Measurements from ENCODE around the gene SMG5. TPM values are rescaled to one million over a fixed set of nuclear protein-coding genes. Genes with fewer than 3 reads are reported as not detected.

SMG5 gene
- total RNA-seq, 1 donor from 2014 or later: 45.9 TPM

GRCh38 chr1:156253634-156254033 lies 29.0 kb downstream of the SMG5 start:
- DNase-seq (ENCODE audit: low spot score): no peak
- peaks cover 4% of the 10 kb centered on the region for H4K20me1 ChIP-seq (ENCODE audit: low read depth)
- TF ChIP-seq EZH2 (IDR thresholded peaks at IDR 0.05) (no peak), EZH2phosphoT487 (IDR thresholded peaks at IDR 0.05) (no peak), CTCF (IDR thresholded peaks at IDR 0.05) (no peak)
- no peak overlapping the region for H2AFZ ChIP-seq (replicated peaks)
- peaks cover 6% of the 10 kb centered on the region for H3F3A ChIP-seq (ENCODE audit: low read depth)
- H3K4me1 ChIP-seq: no peaks in the 10 kb centered on the region
- no peak overlapping the region for H3K4me2 ChIP-seq
- no peak overlapping the region for H3K9ac ChIP-seq
- no peak overlapping the region for H3K27ac Mint-ChIP-seq
- no peaks in the 10 kb centered on the region for H3K9me3 ChIP-seq (ENCODE audit: low read depth)
- no peak overlapping the region for H3K4me3 ChIP-seq
- no peaks in the 10 kb centered on the region for H3K27me3 ChIP-seq
- no peaks in the 10 kb centered on the region for H3K79me2 ChIP-seq (ENCODE audit: low read depth)
- H3K4me1 Mint-ChIP-seq: no peaks in the 10 kb centered on the region
- H3K4me3 Mint-ChIP-seq: no peak overlapping the region
- peaks cover 22% of the 10 kb centered on the region for H3K36me3 Mint-ChIP-seq
- no peaks in the 10 kb centered on the region for H3K36me3 ChIP-seq
- no peaks in the 10 kb centered on the region for H3K9me3 Mint-ChIP-seq
- peaks cover 2% of the 10 kb centered on the region for H3K27me3 Mint-ChIP-seq (ENCODE audit: insufficient read depth, low read depth)
- no peak overlapping the region for H3K27ac ChIP-seq

- Mint-ChIP-seq H3K4me3 (no peak overlapping the region), H3K4me1 (peaks cover 5% of the 10 kb centered on the region), H3K36me3 (peaks cover 19% of the 10 kb centered on the region), H3K27me3 (ENCODE audit: insufficient read depth, low read depth) (peaks cover 4% of the 10 kb centered on the region), H3K27ac (no peak overlapping the region), H3K9me3 (no peaks in the 10 kb centered on the region)
- TF ChIP-seq EZH2phosphoT487 (IDR thresholded peaks at IDR 0.05): no peak
- no peak for TF ChIP-seq CTCF (IDR thresholded peaks at IDR 0.05)
- no peak for TF ChIP-seq EZH2 (IDR thresholded peaks at IDR 0.05)
- DNase-seq (ENCODE audit: low spot score): no peak
- Histone ChIP-seq H3K9me3 (ENCODE audit: low read depth) (no peaks in the 10 kb centered on the region), H3K79me2 (ENCODE audit: low read depth) (no peaks in the 10 kb centered on the region), H2AFZ (replicated peaks) (no peak overlapping the region), H4K20me1 (ENCODE audit: low read depth) (peaks cover 4% of the 10 kb centered on the region), H3K9ac (no peak overlapping the region), H3K4me1 (peaks cover 6% of the 10 kb centered on the region), H3F3A (ENCODE audit: low read depth) (peaks cover 19% of the 10 kb centered on the region), H3K27me3 (no peaks in the 10 kb centered on the region), H3K27ac (no peak overlapping the region), H3K4me2 (no peak overlapping the region), H3K4me3 (no peak overlapping the region), H3K36me3 (no peaks in the 10 kb centered on the region)
These were observed 31.1 kb downstream of the SMG5 start for GRCh38 chr1:156251527-156251926.

GRCh38 chr1:156249593-156249992 lies 33.0 kb downstream of the SMG5 start:
- no peak for DNase-seq (ENCODE audit: low spot score)
- H3K27ac ChIP-seq: peak overlapping the region; percentile 13
- no peaks in the 10 kb centered on the region for H3K36me3 ChIP-seq
- H3F3A ChIP-seq (ENCODE audit: low read depth): peaks cover 19% of the 10 kb centered on the region
- Mint-ChIP-seq H3K36me3 (peaks cover 13% of the 10 kb centered on the region), H3K27ac (no peak overlapping the region), H3K4me1 (peaks cover 5% of the 10 kb centered on the region), H3K27me3 (ENCODE audit: insufficient read depth, low read depth) (peaks cover 7% of the 10 kb centered on the region), H3K4me3 (no peak overlapping the region), H3K9me3 (no peaks in the 10 kb centered on the region)
- H4K20me1 ChIP-seq (ENCODE audit: low read depth): peaks cover 4% of the 10 kb centered on the region
- no peak overlapping the region for H3K4me2 ChIP-seq
- H2AFZ ChIP-seq (replicated peaks): no peak overlapping the region
- no peaks in the 10 kb centered on the region for H3K9me3 ChIP-seq (ENCODE audit: low read depth)
- no peak overlapping the region for H3K4me3 ChIP-seq
- H3K27me3 ChIP-seq: no peaks in the 10 kb centered on the region
- TF ChIP-seq EZH2phosphoT487 (IDR thresholded peaks at IDR 0.05): no peak
- no peak for TF ChIP-seq EZH2 (IDR thresholded peaks at IDR 0.05)
- H3K4me1 ChIP-seq: peaks cover 6% of the 10 kb centered on the region
- no peaks in the 10 kb centered on the region for H3K79me2 ChIP-seq (ENCODE audit: low read depth)
- H3K9ac ChIP-seq: no peak overlapping the region

- Mint-ChIP-seq H3K4me1 (peaks cover 5% of the 10 kb centered on the region), H3K27ac (no peak overlapping the region), H3K4me3 (no peak overlapping the region), H3K9me3 (no peaks in the 10 kb centered on the region), H3K36me3 (peaks cover 8% of the 10 kb centered on the region), H3K27me3 (ENCODE audit: insufficient read depth, low read depth) (peaks cover 9% of the 10 kb centered on the region)
- Histone ChIP-seq H3K9me3 (ENCODE audit: low read depth) (no peaks in the 10 kb centered on the region), H4K20me1 (ENCODE audit: low read depth) (no peaks in the 10 kb centered on the region), H3K27ac (peak overlapping the region; percentile 80), H3K36me3 (no peaks in the 10 kb centered on the region), H3K9ac (no peak overlapping the region), H3K4me1 (peaks cover 6% of the 10 kb centered on the region), H3K4me2 (no peak overlapping the region), H3K4me3 (no peak overlapping the region), H2AFZ (replicated peaks) (no peak overlapping the region), H3F3A (ENCODE audit: low read depth) (peaks cover 19% of the 10 kb centered on the region), H3K79me2 (ENCODE audit: low read depth) (no peaks in the 10 kb centered on the region), H3K27me3 (no peaks in the 10 kb centered on the region)
- no peak for TF ChIP-seq CTCF (IDR thresholded peaks at IDR 0.05)
- no peak for TF ChIP-seq EZH2phosphoT487 (IDR thresholded peaks at IDR 0.05)
- no peak for TF ChIP-seq EZH2 (IDR thresholded peaks at IDR 0.05)
- DNase-seq (ENCODE audit: low spot score): no peak
These were observed 34.3 kb downstream of the SMG5 start for GRCh38 chr1:156248323-156248683.

All from neural progenitor cell (in vitro differentiated cells).